Naive thymus-derived CD8-positive, alpha-beta T cell (primary cell): Measurements from ENCODE around the gene PDE4D. TPM values are rescaled to one million over a fixed set of nuclear protein-coding genes. Genes with fewer than 3 reads are reported as not detected.

Experiments
- ATAC-seq, 2 donors: fragments of 150-1000 bp; cut with Tn5 transposase in 1 of 2; sonication (Bioruptor Pico), chemical (Tn5 transposase) in 1 of 2; 1 replicate in 1 of 2; 2 replicates in 1 of 2; pipeline ENCODE4 v1.10.0; 2021; ENCODE audit warnings: mild to moderate bottlenecking in 2 of 2, moderate library complexity in 2 of 2
- POLR2A ChIA-PET: fragments of 350-600 bp; sonication (Branson Sonifier 250); formaldehyde crosslinking; loops from one replicate; lab custom pipeline; 2021; ENCODE audit warnings: antibody characterized with exemption; lab: Charles Lee
- DNase-seq, 10 donors: peaks; one replicate each; pipeline versions ENCODE4 v3.0.0 to v3.0.0-alpha.2; 2020 to 2022
- H3K27ac Mint-ChIP-seq, 10 donors: one replicate each; pipeline ENCODE4 v1.8.0; 2020 to 2022; ENCODE audit warnings: mild to moderate bottlenecking in 10 of 10, mixed read lengths in 10 of 10, moderate library complexity in 4 of 10, inconsistent platforms in 1 of 10
- H3K27me3 Mint-ChIP-seq, 5 donors: one replicate each; pipeline ENCODE4 v1.8.0; 2021 to 2022; ENCODE audit warnings: mixed read lengths in 5 of 5
- H3K36me3 Mint-ChIP-seq, 3 donors: one replicate each; pipeline ENCODE4 v1.8.0; 2020 to 2022; ENCODE audit warnings: mixed read lengths in 3 of 3, mild to moderate bottlenecking in 2 of 3, inconsistent platforms in 1 of 3
- H3K4me1 Mint-ChIP-seq, 4 donors: one replicate each; pipeline ENCODE4 v1.8.0; 2021 to 2022; ENCODE audit warnings: mixed read lengths in 4 of 4
- H3K4me3 Mint-ChIP-seq, 10 donors: one replicate each; pipeline ENCODE4 v1.8.0; 2020 to 2022; ENCODE audit warnings: mild to moderate bottlenecking in 10 of 10, mixed read lengths in 10 of 10, moderate library complexity in 6 of 10, inconsistent platforms in 1 of 10
- H3K9me3 Mint-ChIP-seq, 9 donors: one replicate each; pipeline ENCODE4 v1.8.0; 2020 to 2022; ENCODE audit warnings: mixed read lengths in 9 of 9, mild to moderate bottlenecking in 3 of 9, inconsistent platforms in 1 of 9, moderate library complexity in 1 of 9
- polyA plus RNA-seq, 3 donors: library from polyadenylated mRNA; unstranded; fragments of 300-500 nt; fragmentation: Illumina TruSeq; gene quantifications; one replicate each; pipeline ENCODE4 v1.2.3, GENCODE V29; 2021
- total RNA-seq, 8 experiments: library from RNA in 2 of 8; stranded (reverse) in 2 of 8; gene quantifications; one replicate each; pipeline ENCODE4 v1.2.3 and lab custom pipeline; 2021 to 2026

The PDE4D gene
- total and polyA plus RNA-seq, 5 experiments from 2014 or later = 5.8 to 35.9 (median 8.8) TPM

- ATAC-seq = peak; percentile 49 to 61
Measured at GRCh38 chr5:59152701-59153245, 740.8 kb downstream of the PDE4D start.

GRCh38 chr5:59151162-59151889, 742.2 kb downstream of the PDE4D start:
- no peak for ATAC-seq
- peaks cover 9 to 19% (median 10%) of the 10 kb centered on the region in 4 donors for H3K4me1 Mint-ChIP-seq
- no peaks in the 10 kb centered on the region for H3K27me3 Mint-ChIP-seq
- H3K4me3 Mint-ChIP-seq = peak overlapping the region in 2 of 10 donors; percentile 8 to 54
- H3K9me3 Mint-ChIP-seq = no peaks in the 10 kb centered on the region
- POLR2A ChIA-PET = interaction anchor here (0.7 to 2.2 kb wide), 2 partner anchors 22 to 112 kb away, joined by 3 to 6 read pairs; no protein-coding TSS in a partner anchor
- DNase-seq = no peak
- peak overlapping the region in 6 of 10 donors; percentile 5 to 68 (median 25) for H3K27ac Mint-ChIP-seq
- H3K36me3 Mint-ChIP-seq = no peaks in the 10 kb centered on the region

More at GRCh38 chr5:59152701-59153245, 740.8 kb downstream of the PDE4D start:
- Mint-ChIP-seq H3K27ac (peak overlapping the region in 7 of 10 donors; percentile 14 to 76 (median 35)), H3K27me3 (no peaks in the 10 kb centered on the region), H3K4me3 (peak overlapping the region in 7 of 10 donors; percentile 4 to 39 (median 26)), H3K36me3 (no peaks in the 10 kb centered on the region), H3K9me3 (no peaks in the 10 kb centered on the region), H3K4me1 (peaks cover 9 to 19% (median 10%) of the 10 kb centered on the region in 4 donors)
- peak in 1 of 10 donors; percentile 18 for DNase-seq
- POLR2A ChIA-PET = no interaction called here

GRCh38 chr5:59149827-59150226, 743.7 kb downstream of the PDE4D start:
- peaks cover 9 to 19% (median 10%) of the 10 kb centered on the region in 4 donors for H3K4me1 Mint-ChIP-seq
- POLR2A ChIA-PET = interaction anchor here (2.2 kb wide), 1 partner anchor 111 kb away, joined by 6 read pairs; no protein-coding TSS in a partner anchor
- H3K4me3 Mint-ChIP-seq = no peak overlapping the region
- H3K9me3 Mint-ChIP-seq = no peaks in the 10 kb centered on the region
- no peaks in the 10 kb centered on the region for H3K36me3 Mint-ChIP-seq
- no peaks in the 10 kb centered on the region for H3K27me3 Mint-ChIP-seq
- ATAC-seq = no peak
- H3K27ac Mint-ChIP-seq = peak overlapping the region in 1 of 10 donors; percentile 2
- no peak for DNase-seq

- POLR2A ChIA-PET = interaction anchor here (0.6 kb wide), 1 partner anchor 39 kb away, joined by 6 read pairs; no protein-coding TSS in a partner anchor
- Mint-ChIP-seq H3K36me3 (no peaks in the 10 kb centered on the region), H3K4me1 (peaks cover 9 to 19% (median 10%) of the 10 kb centered on the region in 4 donors), H3K4me3 (no peak overlapping the region), H3K9me3 (no peaks in the 10 kb centered on the region), H3K27me3 (no peaks in the 10 kb centered on the region), H3K27ac (peak overlapping the region in 1 of 10 donors; percentile 13)
- no peak for DNase-seq
- no peak for ATAC-seq
Measured at GRCh38 chr5:59149271-59149670, 744.3 kb downstream of the PDE4D start.

GRCh38 chr5:59146729-59147128, 746.8 kb downstream of the PDE4D start:
- ATAC-seq (peak in 1 of 2 donors; percentile 42), DNase-seq (no peak)
- Mint-ChIP-seq H3K27me3 (no peaks in the 10 kb centered on the region), H3K36me3 (no peaks in the 10 kb centered on the region), H3K4me3 (no peak overlapping the region), H3K27ac (no peak overlapping the region), H3K9me3 (no peaks in the 10 kb centered on the region), H3K4me1 (peaks cover 3 to 8% (median 7%) of the 10 kb centered on the region in 4 donors)
- POLR2A ChIA-PET = no interaction called here

GRCh38 chr5:59143926-59144333, 749.6 kb downstream of the PDE4D start:
- H3K36me3 Mint-ChIP-seq = no peaks in the 10 kb centered on the region
- ATAC-seq = no peak

GRCh38 chr5:59142927-59143326, 750.6 kb downstream of the PDE4D start:
- no peak for DNase-seq
- H3K4me3 Mint-ChIP-seq = no peak overlapping the region
- H3K36me3 Mint-ChIP-seq = no peaks in the 10 kb centered on the region
- POLR2A ChIA-PET = no interaction called here
- no peak overlapping the region for H3K27ac Mint-ChIP-seq
- ATAC-seq = no peak
- H3K4me1 Mint-ChIP-seq = no peaks in the 10 kb centered on the region
- H3K27me3 Mint-ChIP-seq = no peaks in the 10 kb centered on the region
- no peaks in the 10 kb centered on the region for H3K9me3 Mint-ChIP-seq

More at GRCh38 chr5:59143926-59144333, 749.6 kb downstream of the PDE4D start:
- no peak overlapping the region for H3K27ac Mint-ChIP-seq
- H3K4me3 Mint-ChIP-seq = no peak overlapping the region
- DNase-seq = no peak
- POLR2A ChIA-PET = no interaction called here
- no peaks in the 10 kb centered on the region for H3K27me3 Mint-ChIP-seq
- H3K4me1 Mint-ChIP-seq = no peaks in the 10 kb centered on the region
- H3K9me3 Mint-ChIP-seq = no peaks in the 10 kb centered on the region

GRCh38 chr5:59142138-59142537, 751.4 kb downstream of the PDE4D start:
- DNase-seq (no peak), ATAC-seq (no peak)
- POLR2A ChIA-PET = no interaction called here
- H3K36me3 Mint-ChIP-seq = no peaks in the 10 kb centered on the region
- H3K4me3 Mint-ChIP-seq = peak overlapping the region in 1 of 10 donors; percentile 52
- H3K27me3 Mint-ChIP-seq = no peaks in the 10 kb centered on the region
- peak overlapping the region in 1 of 10 donors; percentile 46 for H3K27ac Mint-ChIP-seq
- no peaks in the 10 kb centered on the region for H3K9me3 Mint-ChIP-seq
- H3K4me1 Mint-ChIP-seq = no peaks in the 10 kb centered on the region

GRCh38 chr5:59140133-59140532, 753.4 kb downstream of the PDE4D start:
- H3K9me3 Mint-ChIP-seq = no peaks in the 10 kb centered on the region
- DNase-seq (no peak), ATAC-seq (no peak)
- POLR2A ChIA-PET = no interaction called here
- H3K4me1 Mint-ChIP-seq = peaks cover 0 to under 1% (median 0%) of the 10 kb centered on the region in 4 donors
- H3K4me3 Mint-ChIP-seq = no peak overlapping the region
- H3K27ac Mint-ChIP-seq = no peak overlapping the region
- H3K36me3 Mint-ChIP-seq = no peaks in the 10 kb centered on the region
- H3K27me3 Mint-ChIP-seq = no peaks in the 10 kb centered on the region

GRCh38 chr5:59139695-59140094, 753.8 kb downstream of the PDE4D start:
- no peaks in the 10 kb centered on the region for H3K9me3 Mint-ChIP-seq
- no peak overlapping the region for H3K4me3 Mint-ChIP-seq
- H3K36me3 Mint-ChIP-seq = no peaks in the 10 kb centered on the region
- no peaks in the 10 kb centered on the region for H3K27me3 Mint-ChIP-seq
- POLR2A ChIA-PET = no interaction called here
- DNase-seq = no peak
- H3K4me1 Mint-ChIP-seq = peaks cover 0 to 2% (median 1%) of the 10 kb centered on the region in 4 donors
- no peak for ATAC-seq
- H3K27ac Mint-ChIP-seq = no peak overlapping the region

- Mint-ChIP-seq H3K9me3 (no peaks in the 10 kb centered on the region), H3K27me3 (no peaks in the 10 kb centered on the region), H3K36me3 (no peaks in the 10 kb centered on the region), H3K4me1 (peaks cover 2 to 12% (median 5%) of the 10 kb centered on the region in 4 donors), H3K4me3 (no peak overlapping the region), H3K27ac (no peak overlapping the region)
- DNase-seq = no peak
- no peak for ATAC-seq
- POLR2A ChIA-PET = interaction anchor here (0.9 kb wide), 1 partner anchor 11 kb away, joined by 3 read pairs; no protein-coding TSS in a partner anchor
Measured at GRCh38 chr5:59138509-59138908, 755.0 kb downstream of the PDE4D start.

- no peaks in the 10 kb centered on the region for H3K36me3 Mint-ChIP-seq
- peaks cover 2 to 14% (median 9%) of the 10 kb centered on the region in 4 donors for H3K4me1 Mint-ChIP-seq
- POLR2A ChIA-PET = no interaction called here
Measured at GRCh38 chr5:59137846-59138245, 755.7 kb downstream of the PDE4D start.

GRCh38 chr5:59136549-59136948, 757.0 kb downstream of the PDE4D start:
- H3K9me3 Mint-ChIP-seq = no peaks in the 10 kb centered on the region
- H3K27ac Mint-ChIP-seq = peak overlapping the region in 1 of 10 donors; percentile 50
- no peaks in the 10 kb centered on the region for H3K36me3 Mint-ChIP-seq
- H3K27me3 Mint-ChIP-seq = no peaks in the 10 kb centered on the region
- POLR2A ChIA-PET = no interaction called here
- H3K4me3 Mint-ChIP-seq = no peak overlapping the region
- ATAC-seq (no peak), DNase-seq (no peak)
- peaks cover 7 to 24% (median 20%) of the 10 kb centered on the region in 4 donors for H3K4me1 Mint-ChIP-seq

More at GRCh38 chr5:59137846-59138245, 755.7 kb downstream of the PDE4D start:
- Mint-ChIP-seq H3K27ac (no peak overlapping the region), H3K4me3 (no peak overlapping the region), H3K9me3 (no peaks in the 10 kb centered on the region), H3K27me3 (no peaks in the 10 kb centered on the region)
- ATAC-seq (no peak), DNase-seq (no peak)
